Measurements from ENCODE around the gene LCLAT1.

GRCh38 chr2:30510409-30510808, 63.4 kb downstream of the LCLAT1 start:
- no peak for TF ChIP-seq CTCF (optimal IDR thresholded peaks at IDR 0.05 in 1 of 3, IDR thresholded peaks at IDR 0.05 in 1 of 3, conservative IDR thresholded peaks at IDR 0.05 in 1 of 3; ENCODE audit: extremely low read depth in 1 of 3, insufficient read depth in 2 of 3, low read length in 3 of 3)
- no peak for TF ChIP-seq EZH2 (IDR thresholded peaks at IDR 0.05; ENCODE audit: low read length)
